GM18508 (cell line): ENCODE measurements around the gene HDAC10.
"Not testable (repeated sequence)": the region's sequence is repeated elsewhere in the genome, so short reads cannot be mapped to it uniquely, and the experiment has no call there.

Experiments used
- ATAC-seq: cut with Tn5 transposase; IDR thresholded peaks from one replicate; pipeline ENCODE4 v1.9.1; 2021; ENCODE audit warnings: moderate number of reproducible peaks; ENCODE audit not compliant: insufficient read depth, unreplicated experiment

The HDAC10 gene

GRCh38 chr22:50205781-50206569 is 45.1 kb downstream of the HDAC10 start:
- no peak for ATAC-seq

GRCh38 chr22:50204998-50205397 is 46.1 kb downstream of the HDAC10 start:
- ATAC-seq: not testable (repeated sequence)

- ATAC-seq: no peak
These were observed 46.5 kb downstream of the HDAC10 start for GRCh38 chr22:50204571-50204970.

GRCh38 chr22:50203288-50203687 is 47.8 kb downstream of the HDAC10 start:
- no peak for ATAC-seq

- no peak for ATAC-seq
These were observed 48.9 kb downstream of the HDAC10 start for GRCh38 chr22:50202130-50202666.

- ATAC-seq: no peak
These were observed 49.6 kb downstream of the HDAC10 start for GRCh38 chr22:50201191-50202129.

- no peak for ATAC-seq
These were observed 50.4 kb downstream of the HDAC10 start, which contains the start of gene SELENOO for GRCh38 chr22:50200461-50201190. SELENOO (plus strand) TSS chr22:50201011; CDS start chr22:50201037, 26 bp downstream.

GRCh38 chr22:50199829-50200460 is 51.1 kb downstream of the HDAC10 start:
- ATAC-seq: no peak

GRCh38 chr22:50199251-50199721 is 51.8 kb downstream of the HDAC10 start:
- no peak for ATAC-seq

- no peak for ATAC-seq
These were observed 52.4 kb downstream of the HDAC10 start for GRCh38 chr22:50198624-50199017.

GRCh38 chr22:50197856-50198623 is 53.0 kb downstream of the HDAC10 start:
- no peak for ATAC-seq

- ATAC-seq: no peak
These were observed 53.9 kb downstream of the HDAC10 start for GRCh38 chr22:50197000-50197800.

- ATAC-seq: no peak
These were observed 54.8 kb downstream of the HDAC10 start for GRCh38 chr22:50196256-50196655.
